ENCODE measurements around the gene SAG.

- no peak for TF ChIP-seq CTCF (IDR thresholded peaks at IDR 0.05; ENCODE audit: poor library complexity)
- TF ChIP-seq EZH2phosphoT487 (IDR thresholded peaks at IDR 0.05; ENCODE audit: low read depth, severe bottlenecking, unreplicated experiment): no peak
- TF ChIP-seq EZH2 (IDR thresholded peaks at IDR 0.05; ENCODE audit: borderline replicate concordance): no peak
Measured at GRCh38 chr2:233329489-233330135, 22.0 kb downstream of the SAG start.

All from hepatocyte (in vitro differentiated cells).